ENCODE measurements around the gene PXMP2. TPM values are rescaled to one million over a fixed set of nuclear protein-coding genes. Genes with fewer than 3 reads are reported as not detected.

Gene PXMP2
- total and polyA plus RNA-seq, 2 of the 8 experiments (the other 6 are each of a cell fraction or from before 2014, with no cell fraction given), result 13.8 to 15.1 TPM

- no peak overlapping the region for H2AK5ac ChIP-seq (ENCODE audit: low read depth, low read length)
- CTCF ChIA-PET (ENCODE audit: partially characterized antibody), result interaction anchor here (1.0 kb wide), 1 partner anchor 108 kb away, joined by 4 read pairs; no protein-coding TSS in a partner anchor
Measured at GRCh38 chr12:132746613-132747012, 59.2 kb downstream of the PXMP2 start.

More at GRCh38 chr12:132746613-132747012, 59.2 kb downstream of the PXMP2 start:
- Histone ChIP-seq H2AFZ (ENCODE audit: low read length) (no peak overlapping the region), H3K36me3 (ENCODE audit: control insufficient read depth in 2 of 4, insufficient read depth in 4 of 4, low read length in 3 of 4) (peaks cover 48 to 82% (median 72%) of the 10 kb centered on the region in 4 experiments), H3K56ac (replicated peaks; ENCODE audit: insufficient read length, low read depth, low read length) (no peak overlapping the region), H3K23ac (ENCODE audit: insufficient read length) (no peak overlapping the region), H3K4me3 (ENCODE audit: extremely low read depth in 1 of 4, insufficient read depth in 2 of 4, low read depth in 3 of 4, low read length in 4 of 4) (no peak overlapping the region), H4K5ac (ENCODE audit: insufficient read length, low read depth, low read length) (no peak overlapping the region), H3K79me2 (ENCODE audit: control insufficient read depth in 1 of 2, insufficient read depth in 2 of 2, low read length in 2 of 2) (peaks cover 3 to 22% of the 10 kb centered on the region in 2 experiments; a peak in 3 of 4 replicates), H3K79me1 (ENCODE audit: low read depth, low read length) (peaks cover 11% of the 10 kb centered on the region), H3K27ac (ENCODE audit: low read depth, low read length) (no peak overlapping the region), H3K9me3 (ENCODE audit: insufficient read depth in 2 of 2, low read depth in 1 of 2, low read length in 1 of 2) (no peaks in the 10 kb centered on the region), H2BK20ac (ENCODE audit: low read length) (no peak overlapping the region), H4K8ac (ENCODE audit: extremely low read depth, insufficient read depth, low read length) (no peak overlapping the region), H2BK5ac (ENCODE audit: low read depth, low read length) (no peak overlapping the region), H3K23me2 (ENCODE audit: low read depth, low read length) (peaks cover 3% of the 10 kb centered on the region; the same call in 1 of the 2 replicates), H3K18ac (ENCODE audit: extremely low read depth, low read length) (no peak overlapping the region), H3K4ac (replicated peaks; ENCODE audit: insufficient read length, low read depth, low read length) (no peak overlapping the region), H3K4me1 (replicated peaks in 1 of 4; ENCODE audit: control insufficient read depth in 3 of 4, insufficient read depth in 4 of 4, low read length in 3 of 4) (no peaks in the 10 kb centered on the region), H3K4me2 (ENCODE audit: insufficient read depth in 1 of 2, low read depth in 2 of 2, low read length in 2 of 2) (no peak overlapping the region), H3K14ac (ENCODE audit: insufficient read length) (no peak overlapping the region), H3K9ac (replicated peaks in 1 of 4; ENCODE audit: extremely low read depth in 1 of 4, low read depth in 3 of 4, low read length in 3 of 4) (no peak overlapping the region), H4K20me1 (replicated peaks in 1 of 2; ENCODE audit: control insufficient read depth in 1 of 2, insufficient read depth in 2 of 2, low read length in 2 of 2) (peaks cover 4 to 24% of the 10 kb centered on the region in 2 experiments), H2BK15ac (ENCODE audit: low read length) (no peak overlapping the region), H3K27me3 (replicated peaks in 1 of 4; ENCODE audit: control insufficient read depth in 3 of 4, extremely low read depth in 1 of 4, insufficient read depth in 3 of 4, low read length in 3 of 4) (no peaks in the 10 kb centered on the region), H2BK120ac (replicated peaks; ENCODE audit: low read depth, low read length) (no peak overlapping the region), H4K91ac (replicated peaks; ENCODE audit: insufficient read length, low read length) (no peak overlapping the region), H2BK12ac (ENCODE audit: low read depth, low read length) (no peak overlapping the region)
- DNase-seq (ENCODE audit: low read depth in 1 of 2, low spot score in 2 of 2) (no peak), FAIRE-seq (no peak)
- no peak for TF ChIP-seq SIRT6 (IDR thresholded peaks at IDR 0.05; ENCODE audit: low read length)
- no peak for TF ChIP-seq POU5F1 (IDR thresholded peaks at IDR 0.05; ENCODE audit: low read depth, low read length)
- no peak for TF ChIP-seq SRF (IDR thresholded peaks at IDR 0.05; ENCODE audit: low read depth, low read length)
- TF ChIP-seq TAF7 (optimal IDR thresholded peaks at IDR 0.05; ENCODE audit: borderline replicate concordance, low read depth, low read length), result no peak
- POLR2A ChIA-PET (ENCODE audit: partially characterized antibody), result interaction anchor here (1.0 to 1.1 kb wide), 2 partner anchors 10 to 26 kb away, joined by 3 read pairs; no protein-coding TSS in a partner anchor
- WGBS, 2 experiments (ENCODE audit: extremely low coverage in 1 of 2, insufficient coverage in 1 of 2, insufficient read length in 1 of 2, insufficient replicate concordance in 2 of 2, low coverage in 1 of 2, low lambda C conversion rate in 2 of 2, missing lambda C conversion rate in 1 of 2), result 93% methylated on average over 3 of the region's 3 CpGs; no CpG with 5 or more reads in 1 of the 2 experiments
